CD8-positive, alpha-beta memory T cell (primary cell): ENCODE measurements around the gene METTL25. TPM values are rescaled to one million over a fixed set of nuclear protein-coding genes. Genes with fewer than 3 reads are reported as not detected.

ENCODE experiments used
- CTCF ChIA-PET: fragments of 350-600 bp; sonication (Branson Sonifier 250); formaldehyde crosslinking; loops from one replicate; lab custom pipeline; 2021; ENCODE audit warnings: antibody characterized with exemption; lab: Charles Lee
- POLR2A ChIA-PET: fragments of 350-600 bp; sonication (Branson Sonifier 250); formaldehyde crosslinking; loops from one replicate; lab custom pipeline; 2021; ENCODE audit warnings: antibody characterized with exemption; lab: Charles Lee
- DNase-seq, 5 donors: peaks; one replicate each; pipeline versions ENCODE4 v3.0.0 to v3.0.0-alpha.2; 2020 to 2022; ENCODE audit warnings: mixed read lengths in 1 of 5
- H3K27ac ChIP-seq: one replicate; pipeline ENCODE4 v1.7.0; 2013; ENCODE audit warnings: low read depth, mild to moderate bottlenecking, low read length, moderate library complexity
- H3K27me3 ChIP-seq: 2 replicates; pipeline ENCODE4 v1.7.0; 2013; ENCODE audit warnings: low read length, mild to moderate bottlenecking; ENCODE audit not compliant: insufficient read depth, poor library complexity, severe bottlenecking
- H3K36me3 ChIP-seq: 2 replicates; pipeline ENCODE4 v1.7.0; 2013; ENCODE audit warnings: mild to moderate bottlenecking, low read length, moderate library complexity; ENCODE audit not compliant: insufficient read depth
- H3K4me1 ChIP-seq: 2 replicates; pipeline ENCODE4 v1.7.0; 2013; ENCODE audit warnings: mild to moderate bottlenecking, low read length, moderate library complexity; ENCODE audit not compliant: insufficient read depth
- H3K4me3 ChIP-seq: 2 replicates; pipeline ENCODE4 v1.7.0; 2013; ENCODE audit warnings: mild to moderate bottlenecking, low read length
- H3K9me3 ChIP-seq: 2 replicates; pipeline ENCODE4 v1.7.0; 2013; ENCODE audit warnings: mild to moderate bottlenecking, low read length
- H3K27ac Mint-ChIP-seq, 8 donors: one replicate each; pipeline ENCODE4 v1.8.0; 2020 to 2021; ENCODE audit warnings: mixed read lengths in 8 of 8, mild to moderate bottlenecking in 6 of 8, inconsistent platforms in 3 of 8, moderate library complexity in 3 of 8
- H3K27me3 Mint-ChIP-seq, 2 donors: one replicate each; pipeline ENCODE4 v1.8.0; 2020 to 2021; ENCODE audit warnings: mixed read lengths in 2 of 2, mild to moderate bottlenecking in 1 of 2, moderate library complexity in 1 of 2
- H3K36me3 Mint-ChIP-seq, 3 donors: one replicate each; pipeline ENCODE4 v1.8.0; 2020 to 2021; ENCODE audit warnings: mixed read lengths in 3 of 3, inconsistent platforms in 1 of 3, mild to moderate bottlenecking in 1 of 3
- H3K4me1 Mint-ChIP-seq, 3 donors: one replicate each; pipeline ENCODE4 v1.8.0; 2020 to 2021; ENCODE audit warnings: mixed read lengths in 3 of 3, inconsistent platforms in 1 of 3, mild to moderate bottlenecking in 1 of 3
- H3K4me3 Mint-ChIP-seq, 7 donors: one replicate each; pipeline ENCODE4 v1.8.0; 2020 to 2021; ENCODE audit warnings: mixed read lengths in 7 of 7, mild to moderate bottlenecking in 6 of 7, moderate library complexity in 4 of 7, inconsistent platforms in 2 of 7
- H3K9me3 Mint-ChIP-seq, 5 donors: one replicate each; pipeline ENCODE4 v1.8.0; 2020 to 2022; ENCODE audit warnings: mixed read lengths in 5 of 5, mild to moderate bottlenecking in 3 of 5, moderate library complexity in 2 of 5, inconsistent platforms in 1 of 5
- polyA plus RNA-seq: library from polyadenylated mRNA; unstranded; fragments of 300-500 nt; fragmentation: Illumina TruSeq; gene quantifications from one replicate; pipeline ENCODE4 v1.2.3, GENCODE V29; 2021
- total RNA-seq, 2 experiments: library from RNA; stranded (reverse); gene quantifications; one replicate each; pipeline ENCODE4 v1.2.3, GENCODE V29; 2021

The METTL25 gene
- total and polyA plus RNA-seq, 3 experiments from 2014 or later: 7.4 to 11.0 (median 8.4) TPM

DNA sequence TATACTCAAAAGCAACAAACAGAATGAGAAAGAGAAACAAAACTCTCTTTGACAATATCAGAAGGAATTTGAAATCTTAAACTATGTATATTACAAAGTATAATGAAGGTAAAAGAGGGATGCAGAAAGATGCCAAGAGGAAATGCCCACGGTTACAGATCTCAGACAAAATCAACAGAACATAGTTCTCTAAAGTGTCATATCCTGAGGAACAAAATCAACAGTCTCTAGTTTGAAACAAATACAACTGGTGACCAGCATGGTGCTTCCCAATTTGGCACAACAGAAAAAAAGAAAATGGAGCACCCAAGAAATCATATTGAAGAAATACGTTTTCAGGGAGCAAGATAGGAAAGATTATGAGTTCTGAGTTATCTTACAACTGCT is 116.5 kb downstream of the METTL25 start:
- DNase-seq: no peak
- no peaks in the 10 kb centered on the region for H3K9me3 ChIP-seq
- no peak overlapping the region for H3K4me3 ChIP-seq
- Mint-ChIP-seq H3K36me3 (peaks cover 30 to 72% (median 57%) of the 10 kb centered on the region in 3 donors), H3K4me1 (no peaks in the 10 kb centered on the region), H3K9me3 (peaks cover 8 to 20% (median 13%) of the 10 kb centered on the region in 5 donors), H3K27ac (no peak overlapping the region), H3K27me3 (no peaks in the 10 kb centered on the region), H3K4me3 (no peak overlapping the region)
- no peaks in the 10 kb centered on the region for H3K36me3 ChIP-seq
- H3K27me3 ChIP-seq: no peaks in the 10 kb centered on the region
- no peak overlapping the region for H3K27ac ChIP-seq
- no peaks in the 10 kb centered on the region for H3K4me1 ChIP-seq
- ChIA-PET POLR2A (no interaction called here), CTCF (no interaction called here)

DNA sequence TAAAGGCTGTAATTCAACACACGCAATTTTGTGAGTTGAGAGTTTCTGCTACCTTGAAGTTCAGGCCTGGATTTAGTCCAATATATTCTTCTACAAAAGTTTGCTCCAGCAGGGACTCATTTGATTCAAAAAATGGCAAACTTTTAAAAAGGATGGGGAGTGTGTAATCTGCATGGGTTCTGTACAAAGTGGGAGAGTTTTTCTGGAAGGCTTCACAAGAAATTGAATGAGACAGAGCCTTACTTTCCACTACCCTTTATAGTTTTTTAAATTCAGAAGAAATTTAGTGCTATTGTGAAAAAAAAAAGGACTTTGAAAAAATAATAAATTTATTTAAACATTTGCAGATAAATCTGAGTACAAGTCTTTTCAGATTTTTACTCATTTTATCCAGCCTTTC is 116.9 kb downstream of the METTL25 start:
- H3K36me3 Mint-ChIP-seq: peaks cover 29 to 75% (median 57%) of the 10 kb centered on the region in 3 donors
- ChIA-PET POLR2A (no interaction called here), CTCF (no interaction called here)
- no peaks in the 10 kb centered on the region for H3K27me3 ChIP-seq
- no peak overlapping the region for H3K27ac Mint-ChIP-seq
- H3K4me3 ChIP-seq: no peak overlapping the region
- no peaks in the 10 kb centered on the region for H3K4me1 ChIP-seq
- H3K9me3 Mint-ChIP-seq: peaks cover 8 to 20% (median 13%) of the 10 kb centered on the region in 5 donors
- H3K27ac ChIP-seq: no peak overlapping the region
- H3K4me3 Mint-ChIP-seq: no peak overlapping the region
- no peaks in the 10 kb centered on the region for H3K27me3 Mint-ChIP-seq
- no peaks in the 10 kb centered on the region for H3K9me3 ChIP-seq
- no peaks in the 10 kb centered on the region for H3K4me1 Mint-ChIP-seq
- no peaks in the 10 kb centered on the region for H3K36me3 ChIP-seq
- DNase-seq: no peak

DNA sequence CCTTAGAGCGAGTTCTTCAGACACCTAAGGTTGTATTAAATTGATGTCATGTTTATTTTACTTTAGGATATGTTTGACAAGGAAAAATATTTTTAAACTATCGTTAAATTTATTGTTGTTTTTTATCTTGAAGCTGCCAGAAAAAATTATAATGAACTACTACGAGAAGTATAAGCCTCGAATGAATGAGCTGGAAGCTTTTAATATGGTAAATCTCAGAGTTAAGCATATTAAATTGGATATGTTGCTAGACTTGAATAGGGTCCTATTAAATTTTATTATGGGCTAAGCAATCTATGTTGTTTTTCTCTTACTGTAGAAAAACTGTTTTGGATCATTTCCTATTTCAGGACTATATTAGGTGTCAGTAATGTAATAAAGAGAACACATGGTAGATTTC is 118.2 kb downstream of the METTL25 start:
- Mint-ChIP-seq H3K4me1 (no peaks in the 10 kb centered on the region), H3K27ac (no peak overlapping the region), H3K9me3 (peaks cover 8 to 17% (median 11%) of the 10 kb centered on the region in 5 donors), H3K36me3 (peaks cover 25 to 69% (median 50%) of the 10 kb centered on the region in 3 donors), H3K27me3 (no peaks in the 10 kb centered on the region), H3K4me3 (no peak overlapping the region)
- Histone ChIP-seq H3K4me1 (no peaks in the 10 kb centered on the region), H3K27ac (no peak overlapping the region), H3K36me3 (no peaks in the 10 kb centered on the region), H3K4me3 (no peak overlapping the region), H3K9me3 (no peaks in the 10 kb centered on the region), H3K27me3 (no peaks in the 10 kb centered on the region)
- ChIA-PET POLR2A (no interaction called here), CTCF (no interaction called here)
- no peak for DNase-seq

DNA sequence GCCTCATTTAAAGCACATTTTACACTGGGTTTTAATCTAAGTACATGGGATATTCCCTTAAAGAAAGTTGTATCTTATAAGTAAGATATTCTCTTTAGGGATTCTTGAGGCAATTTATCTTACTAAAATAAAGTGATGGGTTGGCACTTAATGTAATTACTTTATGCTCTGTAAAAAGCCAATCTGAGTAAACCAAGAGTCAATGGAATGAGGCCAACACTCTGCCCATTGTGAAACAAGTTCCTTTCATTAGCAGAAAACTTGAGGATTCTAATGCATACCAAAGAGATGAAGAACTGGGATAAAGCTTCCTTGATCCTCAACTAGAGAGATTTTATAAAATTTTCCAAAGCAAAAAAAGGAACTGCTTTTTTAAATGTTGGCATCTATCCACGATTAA is 121.2 kb downstream of the METTL25 start:
- ChIA-PET POLR2A (no interaction called here), CTCF (no interaction called here)
- Histone ChIP-seq H3K27ac (no peak overlapping the region), H3K36me3 (no peaks in the 10 kb centered on the region), H3K4me1 (no peaks in the 10 kb centered on the region), H3K9me3 (no peaks in the 10 kb centered on the region), H3K4me3 (no peak overlapping the region), H3K27me3 (no peaks in the 10 kb centered on the region)
- peaks cover 12 to 56% (median 27%) of the 10 kb centered on the region in 3 donors for H3K36me3 Mint-ChIP-seq
- H3K27ac Mint-ChIP-seq: no peak overlapping the region
- H3K9me3 Mint-ChIP-seq: peaks cover 15 to 26% (median 23%) of the 10 kb centered on the region in 5 donors
- H3K27me3 Mint-ChIP-seq: no peaks in the 10 kb centered on the region
- no peaks in the 10 kb centered on the region for H3K4me1 Mint-ChIP-seq
- no peak overlapping the region for H3K4me3 Mint-ChIP-seq
- DNase-seq: no peak

DNA sequence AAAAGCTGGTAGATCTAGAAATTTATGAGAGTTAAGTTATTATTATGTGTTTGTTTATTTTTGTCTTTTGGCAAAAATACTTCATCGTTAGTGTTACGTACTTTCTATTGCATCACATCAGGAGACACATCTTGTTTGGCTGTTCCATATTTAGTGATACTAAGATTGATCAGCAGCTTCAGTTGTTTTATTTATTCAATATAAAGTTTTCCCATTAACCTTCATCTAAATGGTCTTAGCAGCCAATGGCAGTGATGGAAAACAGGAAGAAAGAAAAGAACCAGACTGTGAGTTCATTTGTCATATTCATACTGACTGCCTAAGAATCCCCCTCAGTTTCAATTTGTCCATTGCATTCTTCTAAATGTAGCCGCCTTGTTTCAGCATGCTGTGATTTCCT is 122.3 kb downstream of the METTL25 start:
- Histone ChIP-seq H3K27ac (no peak overlapping the region), H3K4me1 (no peaks in the 10 kb centered on the region), H3K9me3 (no peaks in the 10 kb centered on the region), H3K4me3 (no peak overlapping the region), H3K27me3 (no peaks in the 10 kb centered on the region), H3K36me3 (no peaks in the 10 kb centered on the region)
- ChIA-PET POLR2A (no interaction called here), CTCF (no interaction called here)
- Mint-ChIP-seq H3K4me3 (no peak overlapping the region), H3K27ac (no peak overlapping the region), H3K27me3 (no peaks in the 10 kb centered on the region), H3K9me3 (peaks cover 21 to 33% (median 30%) of the 10 kb centered on the region in 5 donors), H3K36me3 (peaks cover 10 to 51% (median 20%) of the 10 kb centered on the region in 3 donors), H3K4me1 (no peaks in the 10 kb centered on the region)
- DNase-seq: no peak

DNA sequence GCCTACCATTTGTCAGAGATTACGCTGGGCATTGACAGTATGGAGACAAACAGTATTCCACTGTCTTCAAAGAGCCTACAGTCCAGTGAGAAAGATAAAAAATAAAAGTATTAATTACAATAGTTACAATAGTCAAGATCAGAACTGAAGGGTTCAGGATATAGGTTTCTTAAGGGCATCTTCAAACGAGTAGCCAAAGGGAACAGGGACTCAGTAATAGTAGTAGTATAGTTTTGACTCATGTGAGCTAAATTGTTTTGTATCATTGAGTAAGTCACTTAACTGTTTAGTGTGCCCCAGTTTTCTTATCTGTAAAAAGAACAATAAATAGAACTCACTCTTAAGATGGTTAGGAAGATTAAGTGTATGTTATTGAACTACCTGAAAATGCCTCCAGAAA is 123.6 kb downstream of the METTL25 start:
- Mint-ChIP-seq H3K4me3 (no peak overlapping the region), H3K9me3 (peaks cover 30 to 45% (median 34%) of the 10 kb centered on the region in 5 donors), H3K27ac (no peak overlapping the region), H3K36me3 (peaks cover 7 to 43% (median 15%) of the 10 kb centered on the region in 3 donors), H3K27me3 (no peaks in the 10 kb centered on the region), H3K4me1 (no peaks in the 10 kb centered on the region)
- Histone ChIP-seq H3K4me1 (no peaks in the 10 kb centered on the region), H3K9me3 (no peaks in the 10 kb centered on the region), H3K27me3 (no peaks in the 10 kb centered on the region), H3K27ac (no peak overlapping the region), H3K36me3 (no peaks in the 10 kb centered on the region), H3K4me3 (no peak overlapping the region)
- CTCF ChIA-PET: no interaction called here
- DNase-seq: no peak
- POLR2A ChIA-PET: no interaction called here

DNA sequence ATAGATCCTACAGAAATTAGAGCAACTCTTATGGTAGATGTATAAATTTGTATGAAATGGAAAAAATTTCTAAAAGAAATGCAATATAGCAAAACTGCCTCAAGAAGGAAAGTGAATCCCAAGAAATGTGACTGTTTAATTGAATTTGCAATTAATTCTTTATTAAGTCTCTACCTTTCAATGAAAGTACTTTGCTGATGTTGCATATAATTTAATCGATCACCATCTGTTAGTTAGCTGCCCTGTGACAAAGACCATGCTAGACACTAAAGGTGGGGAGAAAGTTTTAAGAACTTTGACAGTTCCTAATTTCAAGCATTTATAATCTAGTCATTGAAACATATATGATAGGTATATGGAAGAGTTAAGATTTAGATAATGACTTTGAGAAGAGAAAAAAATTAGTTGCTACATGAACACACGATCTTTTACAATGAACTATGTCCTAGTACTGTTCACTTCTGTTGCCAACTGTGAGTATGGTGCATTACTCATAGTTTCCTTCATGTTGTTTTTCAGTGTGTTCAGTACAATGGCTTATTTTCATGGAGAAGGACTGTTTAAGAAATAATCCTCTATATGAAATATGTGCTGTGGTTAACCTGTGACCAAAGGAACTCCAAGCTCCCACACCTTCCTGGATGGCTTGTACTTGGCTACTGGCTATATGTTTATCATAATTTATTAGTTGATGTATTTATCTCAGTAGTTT is 128.4 kb downstream of the METTL25 start:
- Histone ChIP-seq H3K27ac (no peak overlapping the region), H3K27me3 (no peaks in the 10 kb centered on the region), H3K36me3 (no peaks in the 10 kb centered on the region), H3K9me3 (no peaks in the 10 kb centered on the region), H3K4me3 (no peak overlapping the region), H3K4me1 (no peaks in the 10 kb centered on the region)
- H3K27ac Mint-ChIP-seq: no peak overlapping the region
- H3K36me3 Mint-ChIP-seq: peaks cover 0 to 17% (median 0%) of the 10 kb centered on the region in 3 donors
- H3K4me3 Mint-ChIP-seq: no peak overlapping the region
- H3K27me3 Mint-ChIP-seq: no peaks in the 10 kb centered on the region
- H3K4me1 Mint-ChIP-seq: no peaks in the 10 kb centered on the region
- CTCF ChIA-PET: no interaction called here
- peaks cover 40 to 67% (median 55%) of the 10 kb centered on the region in 5 donors for H3K9me3 Mint-ChIP-seq
- DNase-seq: no peak
- POLR2A ChIA-PET: no interaction called here

DNA sequence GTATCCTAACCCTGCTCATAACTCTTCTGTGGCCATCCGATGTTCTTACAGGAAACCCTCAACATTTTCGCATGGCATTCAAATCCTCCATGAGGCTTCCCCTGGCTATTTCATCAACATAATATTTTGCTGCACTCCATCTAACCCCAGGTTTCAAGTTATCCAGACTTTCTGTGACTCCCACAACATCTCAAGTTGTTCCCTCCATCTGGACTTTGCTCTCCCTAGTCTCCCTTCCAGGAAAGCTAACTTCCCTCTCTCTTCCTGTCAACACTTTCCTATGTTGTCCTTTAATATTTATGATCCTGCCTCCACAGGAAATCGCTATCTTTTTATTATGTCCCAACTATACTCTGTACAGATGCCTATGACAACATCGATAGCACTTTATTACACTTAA is 146.1 kb downstream of the METTL25 start:
- Histone ChIP-seq H3K9me3 (no peaks in the 10 kb centered on the region), H3K4me3 (no peak overlapping the region), H3K27ac (no peak overlapping the region), H3K27me3 (no peaks in the 10 kb centered on the region), H3K36me3 (no peaks in the 10 kb centered on the region), H3K4me1 (no peaks in the 10 kb centered on the region)
- Mint-ChIP-seq H3K4me1 (no peaks in the 10 kb centered on the region), H3K27ac (no peak overlapping the region), H3K27me3 (peaks cover 0 to 5% of the 10 kb centered on the region in 2 donors), H3K36me3 (no peaks in the 10 kb centered on the region), H3K4me3 (no peak overlapping the region), H3K9me3 (no peaks in the 10 kb centered on the region)
- no peak for DNase-seq
- POLR2A ChIA-PET: no interaction called here
- CTCF ChIA-PET: no interaction called here
